Measurements from ENCODE around the gene FYCO1. TPM values are rescaled to one million over a fixed set of nuclear protein-coding genes. Genes with fewer than 3 reads are reported as not detected.

FYCO1 gene
- total and polyA plus RNA-seq, 2 of the 8 experiments (the other 6 are each of a cell fraction or from before 2014, with no cell fraction given): 4.8 to 10.8 TPM

DNA sequence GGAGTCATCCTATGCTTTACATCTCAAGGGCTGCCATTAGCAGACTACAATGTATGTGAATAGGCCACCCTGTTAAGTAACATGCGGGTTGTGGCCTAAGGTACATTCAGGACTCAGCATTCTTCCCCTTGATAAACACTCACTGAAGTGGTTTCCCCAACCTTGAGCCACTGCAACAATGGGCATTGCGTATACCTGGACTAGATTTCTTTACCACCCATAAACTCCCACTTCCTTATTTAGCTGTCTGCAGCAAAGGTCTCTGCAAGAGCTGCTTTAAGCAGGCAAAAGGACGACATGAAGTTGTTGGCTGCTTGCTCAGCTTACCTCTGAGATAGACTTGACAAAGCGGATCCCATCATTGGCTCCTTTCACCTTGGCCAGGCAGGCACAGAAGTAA, 16.2 kb downstream of the FYCO1 start (continued):
- TF ChIP-seq, protein P1, sequence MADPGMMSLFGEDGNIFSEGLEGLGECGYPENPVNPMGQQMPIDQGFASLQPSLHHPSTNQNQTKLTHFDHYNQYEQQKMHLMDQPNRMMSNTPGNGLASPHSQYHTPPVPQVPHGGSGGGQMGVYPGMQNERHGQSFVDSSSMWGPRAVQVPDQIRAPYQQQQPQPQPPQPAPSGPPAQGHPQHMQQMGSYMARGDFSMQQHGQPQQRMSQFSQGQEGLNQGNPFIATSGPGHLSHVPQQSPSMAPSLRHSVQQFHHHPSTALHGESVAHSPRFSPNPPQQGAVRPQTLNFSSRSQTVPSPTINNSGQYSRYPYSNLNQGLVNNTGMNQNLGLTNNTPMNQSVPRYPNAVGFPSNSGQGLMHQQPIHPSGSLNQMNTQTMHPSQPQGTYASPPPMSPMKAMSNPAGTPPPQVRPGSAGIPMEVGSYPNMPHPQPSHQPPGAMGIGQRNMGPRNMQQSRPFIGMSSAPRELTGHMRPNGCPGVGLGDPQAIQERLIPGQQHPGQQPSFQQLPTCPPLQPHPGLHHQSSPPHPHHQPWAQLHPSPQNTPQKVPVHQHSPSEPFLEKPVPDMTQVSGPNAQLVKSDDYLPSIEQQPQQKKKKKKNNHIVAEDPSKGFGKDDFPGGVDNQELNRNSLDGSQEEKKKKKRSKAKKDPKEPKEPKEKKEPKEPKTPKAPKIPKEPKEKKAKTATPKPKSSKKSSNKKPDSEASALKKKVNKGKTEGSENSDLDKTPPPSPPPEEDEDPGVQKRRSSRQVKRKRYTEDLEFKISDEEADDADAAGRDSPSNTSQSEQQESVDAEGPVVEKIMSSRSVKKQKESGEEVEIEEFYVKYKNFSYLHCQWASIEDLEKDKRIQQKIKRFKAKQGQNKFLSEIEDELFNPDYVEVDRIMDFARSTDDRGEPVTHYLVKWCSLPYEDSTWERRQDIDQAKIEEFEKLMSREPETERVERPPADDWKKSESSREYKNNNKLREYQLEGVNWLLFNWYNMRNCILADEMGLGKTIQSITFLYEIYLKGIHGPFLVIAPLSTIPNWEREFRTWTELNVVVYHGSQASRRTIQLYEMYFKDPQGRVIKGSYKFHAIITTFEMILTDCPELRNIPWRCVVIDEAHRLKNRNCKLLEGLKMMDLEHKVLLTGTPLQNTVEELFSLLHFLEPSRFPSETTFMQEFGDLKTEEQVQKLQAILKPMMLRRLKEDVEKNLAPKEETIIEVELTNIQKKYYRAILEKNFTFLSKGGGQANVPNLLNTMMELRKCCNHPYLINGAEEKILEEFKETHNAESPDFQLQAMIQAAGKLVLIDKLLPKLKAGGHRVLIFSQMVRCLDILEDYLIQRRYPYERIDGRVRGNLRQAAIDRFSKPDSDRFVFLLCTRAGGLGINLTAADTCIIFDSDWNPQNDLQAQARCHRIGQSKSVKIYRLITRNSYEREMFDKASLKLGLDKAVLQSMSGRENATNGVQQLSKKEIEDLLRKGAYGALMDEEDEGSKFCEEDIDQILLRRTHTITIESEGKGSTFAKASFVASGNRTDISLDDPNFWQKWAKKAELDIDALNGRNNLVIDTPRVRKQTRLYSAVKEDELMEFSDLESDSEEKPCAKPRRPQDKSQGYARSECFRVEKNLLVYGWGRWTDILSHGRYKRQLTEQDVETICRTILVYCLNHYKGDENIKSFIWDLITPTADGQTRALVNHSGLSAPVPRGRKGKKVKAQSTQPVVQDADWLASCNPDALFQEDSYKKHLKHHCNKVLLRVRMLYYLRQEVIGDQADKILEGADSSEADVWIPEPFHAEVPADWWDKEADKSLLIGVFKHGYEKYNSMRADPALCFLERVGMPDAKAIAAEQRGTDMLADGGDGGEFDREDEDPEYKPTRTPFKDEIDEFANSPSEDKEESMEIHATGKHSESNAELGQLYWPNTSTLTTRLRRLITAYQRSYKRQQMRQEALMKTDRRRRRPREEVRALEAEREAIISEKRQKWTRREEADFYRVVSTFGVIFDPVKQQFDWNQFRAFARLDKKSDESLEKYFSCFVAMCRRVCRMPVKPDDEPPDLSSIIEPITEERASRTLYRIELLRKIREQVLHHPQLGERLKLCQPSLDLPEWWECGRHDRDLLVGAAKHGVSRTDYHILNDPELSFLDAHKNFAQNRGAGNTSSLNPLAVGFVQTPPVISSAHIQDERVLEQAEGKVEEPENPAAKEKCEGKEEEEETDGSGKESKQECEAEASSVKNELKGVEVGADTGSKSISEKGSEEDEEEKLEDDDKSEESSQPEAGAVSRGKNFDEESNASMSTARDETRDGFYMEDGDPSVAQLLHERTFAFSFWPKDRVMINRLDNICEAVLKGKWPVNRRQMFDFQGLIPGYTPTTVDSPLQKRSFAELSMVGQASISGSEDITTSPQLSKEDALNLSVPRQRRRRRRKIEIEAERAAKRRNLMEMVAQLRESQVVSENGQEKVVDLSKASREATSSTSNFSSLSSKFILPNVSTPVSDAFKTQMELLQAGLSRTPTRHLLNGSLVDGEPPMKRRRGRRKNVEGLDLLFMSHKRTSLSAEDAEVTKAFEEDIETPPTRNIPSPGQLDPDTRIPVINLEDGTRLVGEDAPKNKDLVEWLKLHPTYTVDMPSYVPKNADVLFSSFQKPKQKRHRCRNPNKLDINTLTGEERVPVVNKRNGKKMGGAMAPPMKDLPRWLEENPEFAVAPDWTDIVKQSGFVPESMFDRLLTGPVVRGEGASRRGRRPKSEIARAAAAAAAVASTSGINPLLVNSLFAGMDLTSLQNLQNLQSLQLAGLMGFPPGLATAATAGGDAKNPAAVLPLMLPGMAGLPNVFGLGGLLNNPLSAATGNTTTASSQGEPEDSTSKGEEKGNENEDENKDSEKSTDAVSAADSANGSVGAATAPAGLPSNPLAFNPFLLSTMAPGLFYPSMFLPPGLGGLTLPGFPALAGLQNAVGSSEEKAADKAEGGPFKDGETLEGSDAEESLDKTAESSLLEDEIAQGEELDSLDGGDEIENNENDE (IDR thresholded peaks at IDR 0.05; ENCODE audit: insufficient replicate concordance, low read length): no peak
- no peak for TF ChIP-seq CTBP2 (IDR thresholded peaks at IDR 0.05; ENCODE audit: borderline replicate concordance, insufficient read depth, insufficient read length, low read length)
- TF ChIP-seq, protein P2, sequence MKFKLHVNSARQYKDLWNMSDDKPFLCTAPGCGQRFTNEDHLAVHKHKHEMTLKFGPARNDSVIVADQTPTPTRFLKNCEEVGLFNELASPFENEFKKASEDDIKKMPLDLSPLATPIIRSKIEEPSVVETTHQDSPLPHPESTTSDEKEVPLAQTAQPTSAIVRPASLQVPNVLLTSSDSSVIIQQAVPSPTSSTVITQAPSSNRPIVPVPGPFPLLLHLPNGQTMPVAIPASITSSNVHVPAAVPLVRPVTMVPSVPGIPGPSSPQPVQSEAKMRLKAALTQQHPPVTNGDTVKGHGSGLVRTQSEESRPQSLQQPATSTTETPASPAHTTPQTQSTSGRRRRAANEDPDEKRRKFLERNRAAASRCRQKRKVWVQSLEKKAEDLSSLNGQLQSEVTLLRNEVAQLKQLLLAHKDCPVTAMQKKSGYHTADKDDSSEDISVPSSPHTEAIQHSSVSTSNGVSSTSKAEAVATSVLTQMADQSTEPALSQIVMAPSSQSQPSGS (IDR thresholded peaks at IDR 0.05; ENCODE audit: low read length): no peak
- TF ChIP-seq GTF2F1 (IDR thresholded peaks at IDR 0.05; ENCODE audit: borderline replicate concordance, low read depth, low read length): no peak
- no peak for TF ChIP-seq GABPA (IDR thresholded peaks at IDR 0.05; ENCODE audit: borderline replicate concordance, insufficient read depth, low read length)
- TF ChIP-seq, protein P3, sequence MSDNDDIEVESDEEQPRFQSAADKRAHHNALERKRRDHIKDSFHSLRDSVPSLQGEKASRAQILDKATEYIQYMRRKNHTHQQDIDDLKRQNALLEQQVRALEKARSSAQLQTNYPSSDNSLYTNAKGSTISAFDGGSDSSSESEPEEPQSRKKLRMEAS (IDR thresholded peaks at IDR 0.05): no peak
- TF ChIP-seq ASH2L (IDR thresholded peaks at IDR 0.05; ENCODE audit: low read length): no peak
- TF ChIP-seq PHF8 (conservative IDR thresholded peaks at IDR 0.05; ENCODE audit: low read depth, low read length): no peak
- no peak for TF ChIP-seq MAFK (IDR thresholded peaks at IDR 0.05; ENCODE audit: low read depth, low read length)
